Stimulated activated naive CD4-positive, alpha-beta T cell (primary cell): Measurements from ENCODE around the gene PRCD.

Experiments used
- DNase-seq, 6 experiments: peaks; one replicate each; lab custom pipeline; 2025; lab: John Stamatoyannopoulos, UW

PRCD gene

DNA sequence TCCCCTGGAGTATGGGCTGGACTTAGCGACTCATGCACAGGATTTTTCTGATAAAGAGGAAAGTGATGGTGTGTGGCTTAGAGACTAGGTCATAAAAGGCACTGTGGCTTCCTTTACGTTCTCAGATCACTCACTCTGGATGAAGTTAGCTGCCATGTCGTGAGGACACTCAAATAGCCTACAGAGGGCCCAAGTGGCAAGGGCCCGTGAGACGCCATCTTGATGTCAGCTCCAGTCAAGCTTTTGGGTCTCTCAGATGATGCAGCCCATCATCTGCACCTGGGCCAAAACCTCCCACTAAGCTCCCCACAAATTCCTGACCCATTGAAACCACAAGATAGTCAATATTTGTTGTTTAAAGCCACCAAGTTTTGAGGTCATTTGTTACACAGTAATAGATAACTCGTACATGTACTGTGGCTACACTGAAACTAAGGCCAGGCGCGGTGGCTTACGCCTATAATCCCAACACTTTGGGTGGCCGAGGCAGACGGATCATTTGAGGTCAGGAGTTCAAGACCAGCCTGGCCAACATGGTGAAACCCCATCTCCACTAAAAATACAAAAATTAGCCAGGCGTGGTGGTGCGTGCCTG lies 31.1 kb downstream of the PRCD start:
- no peak for DNase-seq

DNA sequence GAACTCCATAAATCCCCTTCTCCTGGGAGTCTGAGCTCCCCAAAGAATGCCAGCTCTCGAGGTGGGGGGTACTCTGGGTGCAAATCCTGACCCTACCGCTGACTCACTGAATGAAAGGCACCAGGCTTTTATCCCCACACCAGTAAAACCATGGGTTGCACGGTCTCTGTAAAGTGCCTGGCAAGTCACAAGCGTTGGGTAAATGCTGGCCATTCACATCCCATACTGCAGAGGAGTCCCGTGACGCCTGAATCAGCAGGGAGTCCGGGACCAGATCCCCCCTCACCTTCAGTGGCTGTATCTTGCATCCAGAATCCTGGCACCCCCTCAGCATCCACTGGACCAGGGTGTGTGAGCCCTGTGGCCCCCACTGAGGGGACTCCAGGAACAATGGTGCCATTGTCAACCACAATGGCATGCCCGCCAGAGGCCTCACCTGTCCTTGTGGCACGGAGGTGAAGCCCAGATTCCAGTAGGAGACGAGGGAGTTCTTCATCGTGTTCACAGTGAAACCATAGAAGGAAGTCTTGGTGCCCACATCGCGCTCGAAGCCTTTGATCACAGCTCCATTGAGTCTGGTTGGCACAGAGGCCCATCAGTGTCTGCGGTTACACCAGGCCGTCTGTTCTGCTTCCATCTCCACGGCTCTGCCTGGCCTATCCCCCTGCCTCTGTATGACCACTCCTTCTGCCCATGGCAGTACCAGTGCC lies 32.5 kb downstream of the PRCD start:
- DNase-seq: no peak

DNA sequence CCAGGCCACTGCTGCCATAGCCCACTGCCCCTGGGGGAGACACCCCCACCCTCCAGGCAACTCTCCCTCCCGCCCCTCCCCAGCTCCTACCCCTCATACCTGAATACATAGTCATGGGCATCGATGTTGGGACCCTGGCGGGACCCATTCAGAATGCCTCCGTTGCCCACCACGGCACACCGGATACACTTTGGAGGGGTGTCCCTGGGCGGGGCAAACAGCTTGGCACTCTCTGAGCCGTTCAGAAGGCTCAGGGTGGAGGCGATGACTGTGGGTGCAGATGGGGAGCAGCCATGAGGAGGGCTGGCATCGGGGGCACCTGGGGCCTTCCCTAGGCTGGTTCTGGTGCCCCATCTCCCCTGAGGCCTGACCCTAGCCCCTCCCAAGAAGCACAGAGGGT lies 33.3 kb downstream of the PRCD start:
- no peak for DNase-seq

DNA sequence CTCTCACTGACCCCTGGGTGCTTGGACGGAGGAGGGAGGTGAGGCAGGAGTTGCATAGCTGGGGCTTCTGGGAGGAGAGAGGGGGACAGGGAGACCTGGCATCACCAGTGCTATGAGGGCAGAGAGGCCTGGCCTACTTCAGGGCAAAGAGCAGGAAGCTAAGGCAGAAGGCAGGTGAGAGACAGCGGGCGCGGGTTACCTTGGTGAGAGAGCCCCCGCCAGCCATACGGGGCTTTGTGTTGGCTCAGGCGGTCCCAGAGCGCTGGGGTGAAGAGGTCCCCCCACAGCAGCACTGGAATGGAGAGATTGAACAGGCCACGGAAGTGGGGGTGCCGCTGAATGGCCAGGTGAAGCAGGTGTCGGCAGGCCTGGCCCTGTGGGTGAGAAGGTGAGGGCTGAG lies 34.3 kb downstream of the PRCD start:
- no peak for DNase-seq

DNA sequence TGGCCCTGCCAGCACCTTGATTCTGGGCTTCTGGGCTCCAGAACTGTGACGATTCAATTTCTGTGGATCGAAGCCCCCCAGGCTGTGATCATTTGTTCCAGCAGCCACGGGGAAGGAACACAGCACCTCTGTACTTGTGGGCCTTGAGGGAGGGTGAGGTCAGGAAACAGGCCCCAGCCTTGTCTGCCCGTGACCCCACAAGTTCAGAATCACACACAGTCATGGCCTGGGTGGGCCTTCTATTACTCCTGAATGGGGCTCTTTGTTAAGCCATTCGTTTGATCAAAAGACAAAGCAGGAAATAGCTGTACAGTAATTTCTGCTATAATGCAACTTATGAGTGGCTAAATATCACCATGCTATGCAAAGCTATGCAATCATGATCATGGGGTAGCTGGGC lies 35.7 kb downstream of the PRCD start:
- no peak for DNase-seq

DNA sequence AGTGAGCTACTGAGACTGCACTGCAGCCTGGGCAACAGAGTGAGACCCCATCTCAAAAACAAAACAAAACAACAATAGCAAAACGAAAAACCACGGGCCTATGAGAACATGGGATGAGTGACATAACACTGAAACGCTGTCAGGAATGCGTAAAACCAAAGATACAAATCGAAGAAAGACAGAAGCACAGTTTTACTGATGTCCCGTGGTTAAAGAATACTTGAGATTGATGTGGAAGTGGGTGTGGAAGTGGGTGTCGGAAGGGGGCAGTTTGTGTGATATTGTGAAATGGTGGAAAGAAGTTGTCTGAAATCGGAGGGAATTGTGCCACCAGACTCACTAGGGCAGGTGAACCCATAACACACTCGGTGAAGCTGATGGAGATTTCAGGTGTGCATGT lies 36.3 kb downstream of the PRCD start:
- no peak for DNase-seq

DNA sequence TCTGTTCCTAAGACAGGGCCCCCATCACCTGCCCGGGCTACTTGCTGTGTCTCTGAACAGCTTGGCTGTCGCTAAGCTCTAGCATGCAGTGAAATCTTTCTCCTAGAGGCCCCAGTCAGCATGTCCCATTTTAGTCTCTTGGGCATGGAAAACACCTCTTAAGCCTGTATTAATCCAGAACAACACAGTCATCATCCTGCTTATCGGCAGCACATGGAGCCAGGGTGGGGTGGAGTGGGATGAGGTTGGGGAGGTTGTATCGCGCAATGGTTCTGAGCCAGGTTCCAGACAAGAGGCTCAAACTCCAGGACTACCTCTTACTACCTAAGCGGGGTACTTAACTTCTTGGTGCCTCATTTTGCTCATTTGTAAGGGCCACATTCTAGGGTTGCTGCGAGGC lies 38.0 kb downstream of the PRCD start:
- DNase-seq: no peak

DNA sequence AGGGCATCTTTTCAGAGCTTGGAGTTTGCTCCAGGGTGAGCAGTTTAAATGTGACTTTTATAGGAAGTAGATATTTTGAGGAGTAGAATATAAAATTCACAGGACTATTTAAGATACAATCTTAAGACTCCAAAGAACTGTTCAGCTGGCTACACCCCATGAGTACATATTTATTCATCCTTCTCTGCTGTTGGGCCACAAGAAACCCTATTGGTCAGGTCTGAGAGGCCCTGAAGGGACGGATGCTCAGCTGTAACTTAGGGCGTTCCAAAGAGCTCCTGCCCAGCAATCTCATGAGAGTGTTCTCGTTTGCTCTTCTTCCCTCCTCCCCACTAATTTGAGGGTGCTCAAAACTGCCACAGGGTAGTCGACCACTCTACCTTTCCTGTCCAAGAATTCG lies 38.5 kb downstream of the PRCD start:
- DNase-seq: no peak

DNA sequence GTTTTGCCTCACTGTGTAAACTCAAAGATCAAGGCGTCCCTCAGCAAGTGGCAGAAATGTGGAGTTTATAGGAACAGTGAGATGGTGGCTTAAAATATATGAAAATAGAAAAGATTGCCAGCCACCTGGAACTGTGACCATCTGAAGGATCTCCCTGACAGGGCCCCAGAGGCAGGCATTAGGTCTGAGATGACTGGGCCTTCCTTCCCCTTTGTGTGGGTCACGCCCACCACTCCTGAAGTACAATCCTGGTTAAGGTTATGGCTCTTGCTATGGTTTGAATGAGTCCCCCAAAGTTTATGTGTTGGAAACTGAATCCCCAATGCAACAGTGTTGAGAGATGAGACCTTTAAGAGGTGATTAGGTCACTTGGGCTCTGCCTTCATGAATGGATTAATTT lies 39.4 kb downstream of the PRCD start:
- DNase-seq: no peak

DNA sequence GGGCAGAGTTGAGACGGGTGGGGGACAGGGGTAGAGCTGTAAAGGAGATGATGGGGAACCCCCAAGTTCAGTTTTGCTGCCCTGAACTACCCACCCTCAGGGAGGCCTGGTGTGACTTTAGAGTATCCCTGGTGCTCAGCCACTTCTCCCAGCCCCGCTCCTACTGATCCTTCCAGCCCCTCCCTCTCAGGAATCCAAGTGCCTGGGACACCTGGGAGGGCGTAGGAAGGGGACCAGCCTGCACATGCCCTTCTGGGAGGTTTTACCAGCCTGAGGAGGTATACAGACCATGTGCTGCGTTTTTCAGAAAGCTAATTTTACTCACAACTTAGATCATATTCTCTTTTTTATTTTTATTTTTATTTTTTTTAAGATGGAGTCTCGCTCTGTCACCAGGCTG lies 41.7 kb downstream of the PRCD start:
- no peak for DNase-seq

DNA sequence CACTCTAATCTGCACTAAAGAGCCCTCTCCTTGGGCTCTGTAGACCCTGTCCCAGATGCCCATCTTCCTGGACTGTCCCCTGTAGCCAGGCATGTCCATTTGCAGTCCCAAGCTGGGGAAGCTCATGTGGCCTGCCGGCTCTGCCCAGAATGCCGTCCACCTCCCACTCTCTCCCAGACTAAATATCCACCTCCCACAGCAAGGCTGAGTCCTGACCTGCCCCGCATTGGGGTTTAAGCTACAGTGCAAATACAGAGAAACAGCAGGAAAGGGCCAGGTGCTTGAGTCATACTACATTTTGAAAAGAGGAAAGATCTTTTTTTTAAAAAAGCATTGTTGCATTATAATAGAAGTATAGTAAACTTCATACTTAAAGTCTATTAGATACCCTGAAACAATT lies 42.8 kb downstream of the PRCD start:
- DNase-seq: no peak

DNA sequence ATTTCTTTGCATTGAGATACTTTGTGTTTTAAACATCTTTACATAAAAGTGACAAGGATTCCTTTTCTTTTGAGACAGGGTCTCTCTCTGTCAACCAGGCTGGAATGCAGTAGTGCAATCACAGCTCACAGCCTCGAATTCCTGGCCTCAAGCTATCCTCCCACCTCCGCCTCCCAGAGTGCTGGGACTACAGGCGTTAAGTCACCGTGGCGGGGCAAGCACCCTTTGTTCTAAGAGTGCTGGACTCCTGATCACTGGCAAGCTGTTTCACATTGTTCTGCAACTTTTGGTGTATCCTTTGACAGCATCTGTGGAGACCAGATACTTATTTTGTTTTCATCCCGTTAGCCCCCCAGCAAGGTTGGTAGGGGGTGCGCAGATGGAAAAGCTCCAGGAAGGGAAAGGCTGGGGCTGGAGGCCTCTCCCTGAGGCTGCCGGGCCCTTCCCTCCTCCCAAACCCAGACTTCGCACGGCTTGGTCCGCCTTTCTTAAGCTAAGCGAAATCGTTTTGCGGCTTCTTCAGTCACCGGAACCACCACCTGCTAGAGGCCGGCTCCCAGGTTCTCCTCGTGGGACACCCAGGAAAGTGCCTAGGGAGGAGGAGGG lies 44.7 kb downstream of the PRCD start:
- peak in 1 of 6 experiments; percentile 50 for DNase-seq

DNA sequence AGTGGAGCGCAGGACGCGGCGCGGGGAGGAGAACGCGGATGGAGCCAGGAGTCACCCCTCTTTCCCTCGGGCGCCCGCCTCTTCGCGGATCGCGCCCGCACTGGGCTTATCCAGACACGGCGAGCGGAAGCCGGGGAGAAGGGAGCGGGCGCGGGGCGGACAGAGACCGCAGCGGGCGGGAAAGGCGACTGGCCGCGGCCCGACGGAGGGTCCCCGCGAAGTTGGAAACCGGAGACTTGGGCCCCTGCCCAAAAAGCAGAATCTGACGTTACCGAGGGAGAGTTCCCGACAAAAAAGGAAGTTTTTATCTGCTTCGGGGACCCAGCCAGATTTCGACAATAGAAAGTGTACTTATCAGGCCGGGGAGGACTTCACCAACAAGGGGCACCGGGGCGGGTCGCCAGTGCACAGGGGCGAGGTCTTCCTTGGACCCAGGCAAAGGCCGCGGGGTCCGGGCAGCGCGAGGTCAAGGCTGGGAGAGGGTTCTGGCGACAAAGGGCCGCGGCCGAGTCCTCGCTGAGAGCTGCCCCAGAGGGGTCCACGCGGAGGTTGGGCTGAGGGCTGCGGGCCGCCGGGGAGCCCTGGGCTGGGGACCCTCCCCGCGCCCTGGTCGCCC lies 45.3 kb downstream of the PRCD start:
- peak in 2 of 6 experiments; percentile 17 to 50 for DNase-seq

DNA sequence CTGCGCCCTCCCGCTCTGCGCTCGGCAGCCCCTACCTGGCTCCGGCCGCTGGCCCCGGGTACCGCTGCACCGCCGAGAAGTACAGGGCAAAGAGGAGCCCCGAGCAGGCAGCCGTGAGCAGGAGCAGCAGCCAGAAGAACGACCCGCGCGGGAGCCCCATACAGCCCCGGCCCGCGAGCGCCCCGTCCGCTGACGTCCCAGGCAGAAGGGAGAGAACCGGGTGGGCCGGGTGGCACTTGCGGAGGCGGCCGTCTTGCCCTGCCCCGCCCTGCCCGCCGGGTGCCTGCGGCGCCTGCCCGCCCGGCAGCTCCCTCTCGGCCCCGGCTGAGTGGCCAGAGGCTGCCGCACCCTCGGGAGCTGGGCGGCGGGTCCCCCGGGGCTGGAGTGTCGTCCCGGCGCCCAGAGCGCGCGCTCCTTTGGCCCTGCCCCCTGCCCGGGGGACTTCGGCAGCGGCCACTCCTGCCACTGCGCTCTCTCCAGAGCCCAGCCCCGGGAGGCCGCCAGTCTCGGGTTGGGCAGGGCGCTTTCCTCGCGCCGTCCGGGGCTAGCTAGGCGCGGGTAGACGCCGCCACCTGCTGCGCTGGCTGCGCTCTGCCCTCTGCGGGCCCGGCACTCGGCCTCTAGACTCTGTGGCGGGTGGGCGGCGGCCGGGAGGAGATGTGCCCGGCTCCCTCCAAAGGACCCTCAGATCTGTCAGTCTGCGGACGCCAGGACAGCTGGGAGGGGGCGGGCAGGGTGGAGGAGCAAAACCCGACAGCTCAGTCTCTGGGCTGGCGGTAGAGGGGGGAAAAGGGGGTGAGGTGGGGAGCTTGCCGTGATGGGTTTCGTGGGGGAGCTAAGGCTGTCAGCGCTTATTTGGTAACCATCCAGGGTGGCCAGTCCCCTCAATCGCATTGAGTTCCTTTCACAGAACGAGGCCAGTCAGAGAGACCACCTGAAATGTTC lies 46.1 kb downstream of the PRCD start, which contains the start of gene ST6GALNAC2:
Gene ST6GALNAC2, minus strand, starts transcription at position 212 of the 945 bp plus-strand sequence. Its CDS starts 52 bp downstream, at position 160.
- DNase-seq: peak in 1 of 6 experiments; percentile 17

DNA sequence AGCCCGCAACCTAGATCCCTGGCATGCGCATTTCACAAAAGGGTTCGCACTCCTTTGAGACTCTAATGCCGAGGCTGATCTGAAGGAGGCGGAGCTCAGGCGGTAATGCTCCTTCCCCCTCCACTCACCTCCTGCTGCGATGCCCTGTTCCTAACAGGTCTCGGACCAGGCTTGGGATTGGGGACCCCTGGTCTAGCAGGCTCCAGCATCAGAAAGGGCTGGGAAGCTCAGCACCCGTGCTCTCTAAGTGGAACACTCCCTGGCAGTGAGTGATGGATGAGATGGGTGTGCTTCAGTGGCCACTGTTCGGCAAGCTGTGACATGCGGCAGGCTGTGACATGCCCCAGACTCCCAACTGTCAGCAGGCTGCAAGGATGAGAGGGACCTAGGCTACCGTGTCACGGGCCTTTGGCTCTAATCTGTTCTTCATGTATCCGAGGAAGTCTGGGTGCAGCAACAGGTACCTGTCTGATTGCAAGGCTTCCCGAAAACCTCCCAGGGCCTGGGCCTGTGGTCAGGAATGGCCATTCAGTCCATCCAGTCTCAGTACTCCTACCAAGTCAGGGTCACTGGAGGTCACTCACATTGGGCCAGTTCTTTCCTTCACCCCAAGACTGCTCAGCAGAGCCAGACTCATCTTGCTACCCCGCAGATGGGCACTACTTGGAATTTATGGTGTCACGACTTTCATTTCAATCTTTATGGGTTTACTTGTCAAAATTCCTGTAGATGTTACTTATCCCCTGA lies 47.1 kb downstream of the PRCD start:
- DNase-seq: no peak

DNA sequence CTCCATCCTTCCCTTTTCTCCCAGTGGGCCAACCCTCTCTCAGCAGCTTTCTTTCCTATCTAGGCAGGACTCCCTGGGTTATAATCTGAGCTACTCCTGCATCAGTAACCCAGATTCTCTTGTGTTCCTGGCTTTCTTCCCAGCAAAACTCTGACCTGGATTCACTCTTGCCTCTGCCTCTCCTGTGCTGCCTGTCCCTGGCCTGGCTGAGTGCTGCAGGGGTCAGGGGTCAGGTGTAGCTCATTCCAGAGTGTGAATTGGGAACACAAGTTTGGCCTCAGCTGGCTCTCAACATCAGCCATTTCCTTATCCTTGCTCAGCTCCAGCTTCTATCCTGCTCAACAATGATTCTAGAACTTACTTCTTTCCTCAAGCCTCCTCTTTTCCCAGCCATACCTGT lies 48.3 kb downstream of the PRCD start:
- DNase-seq: no peak

DNA sequence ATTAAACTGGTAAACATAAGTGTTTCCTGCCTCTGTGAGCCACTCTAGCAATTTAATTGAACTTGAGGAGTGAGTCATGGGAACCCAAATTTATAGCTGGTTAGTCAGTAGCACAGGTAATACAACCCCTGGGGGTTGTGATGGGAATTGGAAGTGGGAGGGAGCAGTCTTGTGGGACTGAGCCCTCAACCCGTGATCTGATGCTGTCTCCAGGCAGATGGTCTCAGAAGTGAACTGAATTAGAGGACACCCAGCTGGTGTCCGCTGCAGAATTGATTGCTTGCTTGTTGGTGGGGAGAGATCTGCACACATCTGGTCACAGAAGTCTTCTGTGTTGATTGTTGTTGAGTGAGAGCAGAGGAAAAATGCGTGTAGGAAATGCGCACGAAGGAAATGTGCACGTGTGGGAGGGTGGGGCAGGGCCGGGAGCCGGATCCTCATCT lies 53.6 kb downstream of the PRCD start:
- no peak for DNase-seq

DNA sequence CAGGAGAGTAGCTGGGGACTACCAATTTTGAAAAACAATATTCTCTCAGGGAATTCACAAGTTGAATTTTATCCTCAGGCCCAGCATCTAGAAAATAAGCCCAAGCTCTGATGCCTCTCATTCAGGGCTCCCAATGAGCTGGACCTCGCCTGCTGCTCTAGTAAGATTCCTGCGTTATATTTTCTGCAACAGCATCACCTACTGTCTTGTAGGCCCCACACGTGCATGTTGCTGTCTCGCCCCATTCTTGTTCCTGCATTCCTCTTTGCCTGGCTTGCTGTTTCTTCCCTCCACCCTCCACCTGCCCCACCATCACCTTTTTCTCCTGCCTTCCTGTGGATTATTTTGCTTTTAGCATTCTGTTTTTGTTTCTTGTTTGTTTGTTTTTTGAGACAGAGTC lies 54.1 kb downstream of the PRCD start:
- no peak for DNase-seq

DNA sequence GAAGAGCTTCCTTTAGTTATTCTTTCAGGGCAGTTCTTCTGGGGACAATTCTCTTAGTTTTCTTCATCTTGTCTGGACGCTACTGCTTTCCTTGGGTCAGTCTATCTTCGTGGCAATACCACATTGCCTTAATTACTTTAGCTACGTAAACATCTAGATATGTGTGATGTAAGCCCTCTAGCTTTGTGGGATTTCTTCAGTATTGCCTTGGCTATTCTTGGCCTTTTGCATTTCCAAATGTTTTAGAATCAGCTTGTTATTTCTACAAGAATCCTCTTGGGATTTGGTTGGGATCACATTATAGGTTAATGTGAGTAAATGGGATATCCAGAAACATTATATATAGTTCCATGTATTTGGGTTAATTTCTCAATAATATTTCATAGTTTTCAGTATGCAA lies 54.8 kb downstream of the PRCD start:
- DNase-seq: no peak
